Suppressor macrophage treated with lipopolysaccharide for 4 hours (primary cell): ENCODE measurements around the gene CEACAM1.
"Not testable (repeated sequence)": the region's sequence is repeated elsewhere in the genome, so short reads cannot be mapped to it uniquely, and the experiment has no call there.

Experiments
- DNase-seq: peaks from one replicate; pipeline ENCODE4 v3.0.0-alpha.2; 2020

Gene CEACAM1

GRCh38 chr19:42508892-42509444 lies 19.3 kb downstream of the CEACAM1 start:
- no peak for DNase-seq

- DNase-seq: no peak
These were observed 23.2 kb downstream of the CEACAM1 start for GRCh38 chr19:42505066-42505465.

- no peak for DNase-seq
These were observed 26.5 kb downstream of the CEACAM1 start for GRCh38 chr19:42501733-42502132.

- DNase-seq: not testable (repeated sequence)
These were observed 27.0 kb downstream of the CEACAM1 start for GRCh38 chr19:42501243-42501642.

- no peak for DNase-seq
These were observed 30.0 kb downstream of the CEACAM1 start for GRCh38 chr19:42498169-42498757.

GRCh38 chr19:42497492-42498168 lies 30.7 kb downstream of the CEACAM1 start:
- peak; percentile 55 for DNase-seq

GRCh38 chr19:42496460-42497133 lies 31.7 kb downstream of the CEACAM1 start:
- DNase-seq: no peak

DNA sequence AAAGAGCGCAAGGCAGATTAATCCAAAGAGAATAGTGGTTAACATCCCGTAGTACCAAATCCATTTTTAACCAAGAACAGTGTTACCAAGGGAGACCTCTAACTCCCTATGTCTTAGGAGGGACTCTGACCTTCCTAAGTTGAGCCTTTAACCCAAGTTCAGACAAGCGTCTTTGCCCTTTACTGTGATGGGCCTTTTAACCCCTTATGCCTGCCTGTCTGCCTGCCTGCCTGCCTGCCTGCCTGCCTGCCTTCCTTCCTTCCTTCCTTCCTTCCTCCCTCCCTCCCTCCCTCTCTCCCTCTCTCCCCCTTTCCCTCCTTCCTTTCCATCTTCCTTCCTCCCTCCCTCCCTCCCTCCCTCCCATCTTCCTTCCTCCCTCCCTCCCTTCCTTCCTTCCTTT lies 32.6 kb downstream of the CEACAM1 start:
- DNase-seq: no peak

DNA sequence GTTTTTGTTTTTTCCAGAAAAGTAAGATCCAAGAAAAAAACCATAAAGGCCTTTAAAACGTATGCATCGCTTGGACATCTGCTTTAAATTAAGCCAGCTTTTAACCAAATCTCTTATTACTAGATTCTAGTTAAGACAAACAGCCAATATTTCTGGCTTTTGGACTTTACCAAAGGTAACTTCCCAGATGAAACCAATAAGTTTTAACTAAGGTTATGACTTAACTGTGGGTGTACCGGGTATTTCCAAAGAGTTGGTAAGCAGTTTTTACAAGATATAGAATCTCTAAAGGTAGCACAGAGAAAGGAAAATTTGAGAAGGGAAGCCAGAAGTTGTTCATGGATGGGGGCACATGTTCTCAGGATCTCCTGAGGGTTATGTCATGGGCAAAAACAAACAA lies 34.0 kb downstream of the CEACAM1 start:
- no peak for DNase-seq

- DNase-seq: no peak
These were observed 39.3 kb downstream of the CEACAM1 start for GRCh38 chr19:42488783-42489521.

GRCh38 chr19:42487798-42488178 lies 40.5 kb downstream of the CEACAM1 start:
- DNase-seq: no peak

DNA sequence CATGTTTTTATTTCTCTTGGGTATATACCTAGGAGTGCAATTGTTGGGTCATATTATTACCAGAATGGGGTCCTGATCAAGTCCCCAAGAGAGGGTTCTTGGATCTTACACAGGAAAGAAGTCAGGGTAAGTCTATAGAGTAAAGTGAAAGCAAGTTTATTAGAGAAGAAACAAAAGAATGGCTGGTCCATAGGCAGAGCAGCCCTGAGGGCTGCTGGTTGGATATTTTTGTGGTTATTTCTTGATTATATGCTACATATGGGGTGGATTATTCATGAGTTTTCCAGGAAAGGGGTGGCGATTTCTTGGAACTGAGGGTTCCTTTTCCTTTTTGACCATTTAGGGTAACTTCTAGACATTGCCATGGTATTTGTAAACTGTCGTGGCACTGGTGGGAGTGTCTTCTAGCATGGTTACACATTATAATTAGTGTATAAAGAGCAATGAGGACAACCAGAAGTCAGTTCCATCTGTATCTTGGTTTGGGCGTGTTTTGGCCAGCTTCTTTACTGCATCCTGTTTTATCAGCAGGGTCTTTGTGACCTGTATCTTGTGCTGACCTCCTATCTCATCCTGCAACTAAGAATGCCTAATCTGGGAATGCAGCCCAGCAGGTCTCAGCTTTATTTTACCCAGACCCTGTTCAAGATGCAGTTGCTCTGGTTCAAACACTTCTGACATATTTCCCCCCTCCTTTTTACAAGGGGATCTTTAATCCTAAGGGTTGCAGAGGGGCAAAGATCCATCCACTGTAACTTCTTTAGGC lies 41.1 kb downstream of the CEACAM1 start:
- DNase-seq: no peak

DNA sequence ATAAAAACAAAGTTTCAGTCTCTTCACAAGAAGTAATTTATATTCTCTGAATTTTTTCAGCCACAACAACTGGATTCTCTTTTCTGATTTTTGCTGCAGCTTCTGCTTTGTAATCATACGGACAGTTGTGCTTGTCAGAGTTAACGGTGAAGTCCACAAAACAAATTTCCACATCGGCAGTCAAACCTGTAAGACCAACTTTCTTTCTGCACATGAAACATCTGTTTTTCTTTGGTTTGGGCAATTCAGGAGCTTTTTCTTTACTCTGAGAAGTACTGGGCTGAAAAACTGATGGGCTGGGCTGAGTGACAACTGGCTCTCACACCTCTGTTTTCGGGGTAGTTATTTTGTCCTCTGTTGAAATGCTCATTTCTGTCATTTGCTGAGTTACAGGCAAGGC lies 43.2 kb downstream of the CEACAM1 start:
- DNase-seq: not testable (repeated sequence)

DNA sequence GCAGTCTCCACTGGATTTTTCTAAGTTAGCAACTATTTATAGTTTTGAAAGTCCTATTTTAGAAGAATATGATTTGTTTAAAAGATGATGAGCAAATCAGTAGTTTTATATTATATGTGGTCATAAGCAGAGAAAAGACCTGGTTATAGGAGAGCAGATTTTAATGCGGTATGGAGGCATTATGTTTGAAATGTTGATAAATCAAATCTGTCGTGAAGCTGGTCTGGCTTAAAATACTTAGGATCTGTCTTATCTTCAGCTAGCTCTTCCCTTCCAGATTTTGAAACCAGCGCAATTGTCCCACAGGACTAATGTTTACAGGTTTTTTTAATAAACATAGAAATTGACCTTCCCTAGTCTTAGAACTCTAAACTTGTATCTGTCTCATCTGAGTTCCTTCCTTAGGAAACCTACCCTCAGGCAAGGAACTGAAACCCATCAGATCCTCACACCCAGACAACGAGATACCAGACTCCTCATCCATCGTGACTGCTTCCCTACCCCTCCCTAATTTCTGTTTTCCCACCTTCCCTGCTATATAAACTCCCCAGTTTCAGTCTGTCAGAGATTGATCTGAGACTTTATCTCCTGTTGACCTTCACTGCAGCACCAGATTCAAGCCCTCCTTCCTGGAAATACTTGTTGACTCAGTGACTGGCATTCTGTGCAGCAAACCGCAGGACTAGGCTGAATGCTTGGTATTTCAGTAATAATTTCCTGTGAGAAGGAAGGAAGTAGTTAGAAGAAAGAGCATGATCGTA lies 47.8 kb downstream of the CEACAM1 start:
- DNase-seq: peak; percentile 40

DNA sequence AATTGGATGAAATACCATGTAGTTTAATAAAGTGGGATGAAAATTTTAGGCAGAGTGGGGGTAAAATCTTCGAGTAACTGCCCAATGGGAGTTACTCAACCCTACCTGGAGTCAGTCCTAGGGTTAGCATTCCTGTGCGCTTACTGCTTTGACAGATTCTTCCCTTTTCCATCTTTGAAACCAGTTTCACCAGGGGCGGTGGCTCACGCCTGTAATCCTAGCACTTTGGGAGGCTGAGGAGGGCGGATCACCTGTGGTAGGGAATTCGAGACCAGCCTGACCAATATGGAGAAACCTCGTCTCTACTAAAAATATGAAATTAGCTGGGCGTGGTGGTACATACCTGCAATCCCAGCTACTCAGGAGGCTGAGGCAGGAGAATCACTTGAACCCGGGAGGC lies 48.5 kb downstream of the CEACAM1 start:
- DNase-seq: no peak

- DNase-seq: no peak
These were observed 49.4 kb downstream of the CEACAM1 start for GRCh38 chr19:42478765-42479311.

GRCh38 chr19:42477933-42478332 lies 50.3 kb downstream of the CEACAM1 start:
- DNase-seq: no peak

GRCh38 chr19:42477117-42477516 lies 51.2 kb downstream of the CEACAM1 start:
- DNase-seq: no peak

DNA sequence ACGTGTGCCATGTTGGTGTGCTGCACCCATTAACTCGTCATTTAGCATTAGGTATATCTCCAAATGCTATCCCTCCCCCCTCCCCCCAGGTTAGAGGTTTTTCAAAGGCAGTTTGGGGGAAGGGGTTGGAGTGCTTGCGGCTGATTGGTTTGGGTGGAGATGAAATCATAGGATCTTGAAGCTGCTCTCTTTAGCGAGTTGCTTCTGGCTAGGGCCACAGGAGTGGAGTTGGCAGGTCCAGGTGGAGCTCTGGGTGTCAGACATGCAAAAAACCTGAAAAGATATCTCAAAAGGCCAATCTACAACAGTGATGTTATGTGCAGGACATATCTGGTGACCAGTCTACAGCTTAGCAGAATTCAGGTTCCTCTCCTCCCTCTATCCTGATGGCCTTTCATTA lies 52.9 kb downstream of the CEACAM1 start:
- no peak for DNase-seq

DNA sequence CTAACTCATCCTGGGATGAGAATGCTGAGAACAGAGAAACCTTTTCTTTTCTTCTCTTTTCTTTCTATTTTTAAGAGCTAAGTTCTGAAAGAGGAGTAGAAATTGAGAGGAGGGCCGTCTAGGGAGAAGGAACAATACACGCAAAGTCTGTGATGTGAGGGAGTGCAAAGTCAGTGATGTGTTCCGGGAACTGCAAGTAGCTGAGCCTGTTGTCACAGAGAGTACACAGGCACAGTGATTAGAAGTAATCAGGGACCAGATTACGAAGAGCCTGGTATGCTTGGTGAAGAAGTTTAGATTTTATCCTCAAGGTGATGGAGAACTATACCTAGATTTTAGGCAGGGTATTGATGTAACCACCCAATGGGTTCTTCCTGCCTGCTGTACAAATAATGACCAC lies 53.5 kb downstream of the CEACAM1 start:
- DNase-seq: no peak

GRCh38 chr19:42473686-42474085 lies 54.6 kb downstream of the CEACAM1 start:
- DNase-seq: no peak
